HUES48 (cell line): ENCODE measurements around the gene TEAD2.
"Not testable (repeated sequence)": the region's sequence is repeated elsewhere in the genome, so short reads cannot be mapped to it uniquely, and the experiment has no call there.

Experiments
- H3K27ac ChIP-seq: one replicate; pipeline ENCODE4 v1.7.0; 2013; ENCODE audit warnings: low read depth, low read length, inconsistent platforms
- H3K27me3 ChIP-seq: 2 replicates; pipeline ENCODE4 v1.6.1; 2013; ENCODE audit warnings: mild to moderate bottlenecking, low read length; ENCODE audit not compliant: control insufficient read depth, insufficient read depth
- H3K36me3 ChIP-seq: 2 replicates; pipeline ENCODE4 v1.6.1; 2013; ENCODE audit warnings: low read length; ENCODE audit not compliant: control insufficient read depth, insufficient read depth
- H3K4me1 ChIP-seq: 2 replicates; pipeline ENCODE4 v1.6.1; 2013; ENCODE audit warnings: mild to moderate bottlenecking, low read length; ENCODE audit not compliant: control insufficient read depth, insufficient read depth
- H3K4me3 ChIP-seq: 2 replicates; pipeline ENCODE4 v1.5.1; 2013; ENCODE audit warnings: mild to moderate bottlenecking, low read depth, low read length
- H3K9ac ChIP-seq: 2 replicates; pipeline ENCODE4 v1.6.1; 2013; ENCODE audit warnings: mild to moderate bottlenecking, low read depth, low read length, moderate library complexity
- H3K9me3 ChIP-seq: 2 replicates; pipeline ENCODE4 v1.6.1; 2013; ENCODE audit warnings: low read length; ENCODE audit not compliant: control insufficient read depth, insufficient read depth

TEAD2 gene

DNA sequence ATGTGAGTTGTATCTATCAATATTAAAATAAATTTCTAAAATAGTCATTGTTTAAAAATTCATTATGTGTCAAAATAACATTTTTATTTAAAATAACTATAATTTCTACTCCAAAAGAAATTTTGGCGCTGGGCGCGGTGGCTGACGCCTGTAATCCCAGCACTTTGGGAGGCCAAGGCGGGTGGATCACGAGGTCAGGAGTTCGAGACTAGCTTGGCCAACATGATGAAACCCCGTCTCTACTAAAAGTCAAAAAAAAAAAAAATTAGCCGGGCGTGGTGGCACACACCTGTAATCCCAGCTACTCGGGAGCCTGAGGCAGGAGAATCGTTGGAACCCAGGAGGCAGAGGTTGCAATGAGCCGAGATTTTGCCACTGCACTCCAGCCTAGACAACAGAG lies 36.5 kb downstream of the TEAD2 start:
- not testable (repeated sequence) for H3K9ac ChIP-seq, H3K9me3 ChIP-seq, H3K27ac ChIP-seq, H3K4me3 ChIP-seq, H3K27me3 ChIP-seq, H3K36me3 ChIP-seq, H3K4me1 ChIP-seq

DNA sequence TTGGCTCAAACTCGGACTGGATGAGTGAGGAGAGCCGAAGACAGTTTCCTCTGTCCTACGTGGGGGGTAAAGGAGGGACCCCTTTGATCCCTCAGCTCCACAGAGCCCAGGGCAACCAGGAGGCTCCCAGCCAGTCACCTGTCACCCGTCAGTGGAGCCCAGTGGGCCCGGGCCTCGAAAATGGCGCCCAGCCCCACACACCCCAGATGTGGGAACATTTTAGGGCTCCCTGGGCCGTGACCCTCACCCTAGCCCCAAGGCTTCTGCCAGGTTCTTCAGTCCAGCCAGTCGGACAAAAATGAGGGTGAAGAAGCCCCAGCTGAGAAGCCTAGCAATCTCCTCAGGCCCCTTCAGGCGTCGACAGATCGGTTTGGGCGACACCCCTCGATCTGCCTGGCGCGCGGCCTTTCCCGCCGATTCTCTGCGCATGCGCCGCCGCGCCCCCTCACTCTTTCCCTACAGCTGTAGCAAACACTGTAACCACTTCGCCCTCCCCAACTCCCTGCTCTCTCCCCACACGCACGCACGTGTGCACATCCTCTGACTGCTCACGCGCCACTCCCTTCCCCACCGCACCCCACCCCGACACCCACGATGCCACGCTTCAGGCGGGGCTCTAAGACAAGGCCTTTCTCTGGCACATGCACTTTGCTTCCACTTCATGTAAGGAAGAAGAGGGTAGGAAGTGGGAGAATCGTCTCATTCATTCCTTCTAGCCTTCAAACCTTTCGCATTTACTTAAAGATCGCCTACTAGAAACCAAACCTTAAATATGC lies 37.2 kb downstream of the TEAD2 start, which contains the start of gene SLC6A16:
SLC6A16 (minus strand) TSS at position 391 of the 776 bp plus-strand sequence. CDS start 13,844 bp downstream, outside the sequence.
- Histone ChIP-seq H3K36me3 (no peaks in the 10 kb centered on the region), H3K27ac (no peak within 1 kb of the TSS), H3K4me1 (no peaks in the 10 kb centered on the region), H3K4me3 (no peak within 1 kb of the TSS), H3K27me3 (no peaks in the 10 kb centered on the region), H3K9me3 (peaks cover 3% of the 10 kb centered on the region; the same call in 1 of the 2 replicates), H3K9ac (no peak within 1 kb of the TSS)

DNA sequence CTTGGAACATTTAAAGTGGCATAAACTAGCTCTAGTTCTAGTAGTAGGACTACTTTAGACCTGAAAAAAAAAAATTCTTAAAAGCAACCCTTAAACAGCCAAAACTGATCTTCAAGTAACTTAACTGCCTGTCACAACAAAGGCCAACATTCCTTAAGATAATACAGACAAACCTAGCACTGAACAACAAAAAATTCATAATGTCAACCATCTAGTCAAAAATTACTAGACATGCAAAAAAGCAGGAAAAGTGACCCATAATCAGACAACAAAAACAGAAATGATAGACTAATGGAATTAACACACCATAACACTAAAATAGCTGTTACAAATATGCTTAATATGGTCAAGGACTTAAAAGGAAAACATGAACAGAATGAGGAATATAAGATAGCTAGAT lies 43.9 kb downstream of the TEAD2 start:
- Histone ChIP-seq H3K4me1 (no peaks in the 10 kb centered on the region), H3K9ac (no peak overlapping the region), H3K36me3 (no peaks in the 10 kb centered on the region), H3K9me3 (peaks cover 3% of the 10 kb centered on the region; the same call in 1 of the 2 replicates), H3K4me3 (no peak overlapping the region), H3K27me3 (no peaks in the 10 kb centered on the region), H3K27ac (no peak overlapping the region)

DNA sequence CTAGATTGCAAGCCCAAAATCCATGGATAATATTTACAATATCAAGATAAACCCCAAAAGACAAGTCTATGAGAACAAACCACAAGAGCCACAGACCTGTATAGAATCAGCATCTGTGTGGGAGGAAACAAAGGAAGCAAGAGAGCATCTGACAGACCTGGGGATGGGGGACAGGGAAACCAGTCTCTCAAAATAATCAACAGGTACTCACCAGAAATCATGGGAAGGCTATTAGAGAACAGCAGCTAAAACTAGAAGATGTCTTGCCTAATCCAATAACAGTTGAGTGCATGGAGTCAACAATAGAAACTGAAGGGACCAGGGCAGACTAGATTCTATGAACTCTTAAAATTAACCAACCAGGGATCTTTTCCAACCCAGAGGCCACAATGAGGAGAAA lies 45.9 kb downstream of the TEAD2 start:
- no peaks in the 10 kb centered on the region for H3K36me3 ChIP-seq
- H3K27ac ChIP-seq: no peak overlapping the region
- H3K4me3 ChIP-seq: no peak overlapping the region
- H3K9ac ChIP-seq: no peak overlapping the region
- peaks cover 3% of the 10 kb centered on the region; the same call in 1 of the 2 replicates for H3K9me3 ChIP-seq
- H3K4me1 ChIP-seq: no peaks in the 10 kb centered on the region
- H3K27me3 ChIP-seq: no peaks in the 10 kb centered on the region

DNA sequence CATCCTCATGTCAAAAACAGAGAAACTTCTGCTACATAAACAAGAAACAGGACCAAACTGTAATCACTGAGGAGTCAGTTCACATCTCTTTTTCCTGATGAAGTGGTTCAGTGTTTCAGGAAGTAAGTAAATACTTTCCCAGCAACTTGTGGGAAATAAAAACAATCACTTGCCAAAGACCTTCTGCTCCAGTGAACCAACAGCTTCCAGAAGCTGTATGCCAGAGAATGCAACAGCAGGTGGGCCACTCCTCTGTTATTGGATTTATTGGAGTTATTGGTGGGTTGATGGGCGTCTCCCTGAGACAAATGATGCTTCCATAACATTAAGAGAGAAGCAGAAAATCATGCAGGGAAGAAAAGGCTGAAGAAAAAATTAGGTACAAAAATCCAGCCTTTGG lies 47.1 kb downstream of the TEAD2 start:
- Histone ChIP-seq H3K9me3 (no peaks in the 10 kb centered on the region), H3K36me3 (no peaks in the 10 kb centered on the region), H3K27me3 (no peaks in the 10 kb centered on the region), H3K27ac (no peak overlapping the region), H3K4me3 (no peak overlapping the region), H3K9ac (no peak overlapping the region), H3K4me1 (no peaks in the 10 kb centered on the region)

DNA sequence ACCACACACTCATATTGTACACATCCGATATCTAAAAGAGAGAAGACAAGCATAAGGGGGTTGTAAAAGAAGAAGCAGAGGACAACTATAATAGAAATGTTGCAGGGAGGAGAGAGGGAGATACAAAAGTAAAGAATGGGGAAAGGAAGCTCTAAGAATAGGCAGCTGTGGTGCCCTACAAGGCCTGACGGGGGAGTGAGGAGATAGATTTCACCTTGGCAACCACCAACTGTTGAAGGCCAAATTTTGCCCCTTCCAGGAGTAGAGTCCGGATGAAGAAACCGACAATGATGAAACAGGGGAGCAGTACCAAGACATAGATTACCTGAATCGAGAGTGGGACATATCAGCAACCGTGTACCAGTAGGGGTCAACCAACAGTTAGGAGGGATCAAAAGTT lies 53.1 kb downstream of the TEAD2 start:
- Histone ChIP-seq H3K4me1 (no peaks in the 10 kb centered on the region), H3K9me3 (no peaks in the 10 kb centered on the region), H3K4me3 (no peak overlapping the region), H3K36me3 (no peaks in the 10 kb centered on the region), H3K9ac (no peak overlapping the region), H3K27ac (no peak overlapping the region), H3K27me3 (no peaks in the 10 kb centered on the region)

DNA sequence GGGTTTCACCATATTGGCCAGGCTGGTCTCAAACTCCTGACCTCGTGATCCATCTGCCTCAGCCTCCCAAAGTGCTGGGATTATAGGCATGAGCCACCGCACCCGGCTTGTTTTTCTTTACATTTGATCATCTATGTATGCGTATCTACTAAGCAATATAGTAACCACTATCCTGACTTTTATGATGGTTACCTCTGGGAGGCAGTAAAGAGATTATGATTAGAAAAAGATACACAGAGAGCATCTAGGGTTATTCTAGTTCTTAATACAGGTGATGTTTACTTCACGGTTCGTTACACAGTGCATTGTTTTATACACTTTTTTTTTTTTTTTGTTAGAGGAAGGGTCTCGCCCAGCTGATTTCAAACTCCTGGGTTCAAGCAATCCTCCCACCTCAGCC lies 55.5 kb downstream of the TEAD2 start:
- H3K9ac ChIP-seq: not testable (repeated sequence)

DNA sequence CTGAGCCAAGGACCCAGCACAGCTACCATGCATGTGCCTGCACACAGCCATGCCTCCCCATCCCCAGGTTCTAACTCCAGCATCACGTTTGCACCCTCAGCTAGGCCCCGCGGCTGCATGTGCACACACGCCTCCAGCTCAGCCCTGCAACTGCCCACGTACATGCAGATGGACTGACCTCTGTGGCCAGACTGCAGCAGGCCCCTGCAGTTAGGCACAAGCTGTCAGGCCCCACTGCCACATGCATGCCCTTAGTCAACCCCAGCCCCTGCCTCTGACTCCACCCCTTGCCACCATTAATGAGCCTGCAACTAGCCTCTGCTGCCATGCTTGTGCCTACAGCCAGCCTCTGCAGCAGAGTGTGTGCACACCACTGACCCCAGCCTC lies 60.4 kb downstream of the TEAD2 start:
- H3K27ac ChIP-seq: no peak overlapping the region

More for the DNA sequence above, 55.5 kb downstream of the TEAD2 start:
- not testable (repeated sequence) for H3K9me3 ChIP-seq, H3K36me3 ChIP-seq, H3K4me1 ChIP-seq, H3K27me3 ChIP-seq, H3K27ac ChIP-seq, H3K4me3 ChIP-seq

DNA sequence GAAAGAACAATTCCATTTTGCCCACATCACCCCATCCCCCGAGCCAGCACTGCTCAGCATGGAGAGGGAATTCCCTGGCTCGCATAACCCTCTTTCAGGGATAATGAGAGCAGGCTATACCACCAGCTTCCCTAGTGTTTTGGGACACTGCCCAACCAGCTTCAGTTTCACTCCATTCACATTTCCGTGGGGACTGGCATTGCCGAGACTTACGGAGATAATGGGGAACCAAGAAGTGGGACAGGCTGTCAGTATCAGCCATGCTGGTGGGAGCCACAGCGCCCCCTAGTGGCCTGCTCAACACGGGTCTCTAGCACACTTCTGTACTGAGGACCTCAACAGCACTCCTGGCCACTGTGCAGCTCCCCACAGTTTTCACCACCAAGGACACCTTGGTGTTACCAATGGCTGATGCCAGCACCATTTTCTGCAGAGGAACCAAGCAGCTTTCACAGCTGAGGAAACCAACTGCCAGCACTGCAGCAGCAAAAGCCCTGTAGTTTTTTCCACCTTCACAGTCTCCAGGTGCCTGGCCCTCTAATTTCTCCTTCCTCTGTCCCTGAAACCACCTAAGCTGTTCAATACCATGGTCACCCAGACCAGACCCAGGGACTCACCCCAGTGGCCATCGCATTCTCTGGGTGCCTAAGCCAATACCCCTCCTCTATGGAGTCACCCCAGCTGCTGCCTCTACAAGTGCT lies 60.9 kb downstream of the TEAD2 start:
- Histone ChIP-seq H3K4me3 (no peak overlapping the region), H3K4me1 (peaks cover 2% of the 10 kb centered on the region; the same call in 1 of the 2 replicates), H3K36me3 (no peaks in the 10 kb centered on the region), H3K27me3 (no peaks in the 10 kb centered on the region), H3K9me3 (no peaks in the 10 kb centered on the region), H3K27ac (no peak overlapping the region), H3K9ac (no peak overlapping the region)

More for the DNA sequence above, 60.4 kb downstream of the TEAD2 start:
- no peaks in the 10 kb centered on the region for H3K9me3 ChIP-seq
- H3K9ac ChIP-seq: no peak overlapping the region
- H3K36me3 ChIP-seq: no peaks in the 10 kb centered on the region
- H3K27me3 ChIP-seq: no peaks in the 10 kb centered on the region
- H3K4me1 ChIP-seq: peaks cover 2% of the 10 kb centered on the region; the same call in 1 of the 2 replicates
- H3K4me3 ChIP-seq: no peak overlapping the region

DNA sequence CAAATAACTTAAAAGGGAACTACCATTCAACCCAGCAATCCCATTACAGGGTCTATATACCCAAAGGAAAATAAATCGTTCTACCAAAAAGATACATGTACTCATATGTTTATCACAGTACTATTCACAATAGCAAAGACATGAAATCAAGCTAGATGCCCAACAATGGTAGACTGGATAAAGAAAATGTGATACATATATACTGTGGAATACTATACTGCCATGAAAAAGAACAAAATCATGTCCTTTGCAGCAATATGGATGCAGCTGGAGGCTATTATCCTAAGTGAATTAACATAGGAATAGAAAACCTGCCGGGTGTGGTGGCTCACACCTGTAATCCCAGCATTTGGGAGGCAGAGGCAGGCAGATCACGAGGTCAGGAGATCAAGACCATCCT lies 63.6 kb downstream of the TEAD2 start:
- H3K4me3 ChIP-seq, H3K36me3 ChIP-seq, H3K27me3 ChIP-seq, H3K9me3 ChIP-seq, H3K9ac ChIP-seq, H3K27ac ChIP-seq, H3K4me1 ChIP-seq: not testable (repeated sequence)

DNA sequence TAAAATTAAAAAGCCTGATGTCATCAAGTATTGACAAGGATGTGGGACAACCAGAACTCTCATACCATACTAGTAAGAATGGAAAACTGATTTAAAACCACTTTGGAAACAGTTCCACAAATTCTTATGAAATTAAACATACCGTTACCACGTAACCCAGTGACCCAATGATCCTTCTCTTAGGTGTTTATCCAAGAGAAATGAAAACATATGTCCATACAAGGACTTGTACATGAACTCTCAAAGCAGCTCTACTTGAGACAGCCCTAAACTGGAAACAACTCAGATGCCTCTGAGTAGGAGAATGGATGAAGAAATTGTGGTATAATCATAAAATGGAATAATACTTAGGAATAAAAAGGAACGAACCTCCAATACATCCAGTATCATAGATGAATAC lies 64.8 kb downstream of the TEAD2 start:
- no peaks in the 10 kb centered on the region for H3K9me3 ChIP-seq
- H3K27me3 ChIP-seq: no peaks in the 10 kb centered on the region
- H3K4me3 ChIP-seq: no peak overlapping the region
- H3K27ac ChIP-seq: no peak overlapping the region
- no peaks in the 10 kb centered on the region for H3K36me3 ChIP-seq
- no peak overlapping the region for H3K9ac ChIP-seq
- H3K4me1 ChIP-seq: peaks cover 2% of the 10 kb centered on the region; the same call in 1 of the 2 replicates
